NB4 (cell line): Measurements from ENCODE around the gene POLG.

Experiments used
- MYC ChIP-seq: IDR thresholded peaks from 2 replicates; pipeline ENCODE4 v1.6.1; 2011; ENCODE audit warnings: low read depth, low read length
- POLR2A ChIP-seq: IDR thresholded peaks from 2 replicates; pipeline ENCODE4 v1.6.1; 2011; ENCODE audit warnings: mild to moderate bottlenecking; ENCODE audit not compliant: insufficient read length; ENCODE audit errors: extremely low read depth
- TF ChIP-seq, protein P1 (sequence below): IDR thresholded peaks from one replicate; pipeline ENCODE4 v1.5.1; 2012; ENCODE audit warnings: low read depth, low read length

DNA sequence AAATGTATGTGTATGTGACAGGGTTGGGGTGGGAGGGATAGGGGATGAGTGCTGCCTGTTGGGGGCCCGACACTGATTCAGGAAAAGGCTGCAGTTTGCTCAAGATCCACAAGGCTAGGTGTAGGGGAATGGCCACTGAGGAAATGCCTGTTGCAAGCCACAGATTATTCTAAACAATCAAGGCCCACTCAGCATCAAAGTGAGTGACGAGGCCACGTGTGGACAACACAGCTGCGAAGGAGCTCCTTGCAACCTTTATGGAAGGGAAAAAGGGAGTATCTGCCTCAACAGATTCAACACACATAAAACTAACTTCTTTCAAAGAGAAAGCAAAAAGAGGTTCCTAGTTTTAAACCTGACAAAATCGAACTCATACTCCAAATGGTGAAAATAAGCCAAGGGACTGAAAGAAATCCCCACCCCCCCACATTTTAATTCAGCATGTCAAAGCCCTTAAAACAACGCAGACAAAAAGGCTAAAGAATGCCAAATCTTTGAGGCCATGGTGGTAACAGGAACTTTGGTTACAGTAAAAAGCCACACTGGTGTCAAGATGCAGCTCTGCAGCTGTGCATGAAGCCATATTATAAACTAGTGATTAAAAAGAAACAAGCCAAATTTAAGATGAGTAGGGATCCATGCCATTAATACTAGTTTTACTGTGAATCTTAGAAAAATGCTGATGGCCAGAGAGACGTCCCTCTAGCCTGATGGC, 3.6 kb downstream of the POLG start:
- TF ChIP-seq, protein P1, sequence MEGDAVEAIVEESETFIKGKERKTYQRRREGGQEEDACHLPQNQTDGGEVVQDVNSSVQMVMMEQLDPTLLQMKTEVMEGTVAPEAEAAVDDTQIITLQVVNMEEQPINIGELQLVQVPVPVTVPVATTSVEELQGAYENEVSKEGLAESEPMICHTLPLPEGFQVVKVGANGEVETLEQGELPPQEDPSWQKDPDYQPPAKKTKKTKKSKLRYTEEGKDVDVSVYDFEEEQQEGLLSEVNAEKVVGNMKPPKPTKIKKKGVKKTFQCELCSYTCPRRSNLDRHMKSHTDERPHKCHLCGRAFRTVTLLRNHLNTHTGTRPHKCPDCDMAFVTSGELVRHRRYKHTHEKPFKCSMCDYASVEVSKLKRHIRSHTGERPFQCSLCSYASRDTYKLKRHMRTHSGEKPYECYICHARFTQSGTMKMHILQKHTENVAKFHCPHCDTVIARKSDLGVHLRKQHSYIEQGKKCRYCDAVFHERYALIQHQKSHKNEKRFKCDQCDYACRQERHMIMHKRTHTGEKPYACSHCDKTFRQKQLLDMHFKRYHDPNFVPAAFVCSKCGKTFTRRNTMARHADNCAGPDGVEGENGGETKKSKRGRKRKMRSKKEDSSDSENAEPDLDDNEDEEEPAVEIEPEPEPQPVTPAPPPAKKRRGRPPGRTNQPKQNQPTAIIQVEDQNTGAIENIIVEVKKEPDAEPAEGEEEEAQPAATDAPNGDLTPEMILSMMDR: no peak
- no peak for TF ChIP-seq POLR2A
- no peak for TF ChIP-seq MYC
